IMR-90 (cell line): ENCODE measurements around the gene ACSL4. TPM values are rescaled to one million over a fixed set of nuclear protein-coding genes. Genes with fewer than 3 reads are reported as not detected.

Source experiments
- ATAC-seq: fragments of 200-7000 bp; cut with Tn5 transposase; 2 replicates; pipeline ENCODE4 v1.9.1; 2020; ENCODE audit warnings: low read depth, mild to moderate bottlenecking, moderate library complexity
- BruUV-seq: library from RNA; stranded (reverse); fragments of 400-500 nt; replicated peaks from 2 replicates; lab custom pipeline; 2021; lab: Mats Ljungman, UMichigan
- CTCF ChIA-PET: fragments of 300-600 bp; formaldehyde crosslinking; extraction: SDS; loops from one replicate; lab custom pipeline; 2021; ENCODE audit warnings: antibody characterized with exemption; lab: Yijun Ruan, JAX
- POLR2A ChIA-PET: fragments of 300-600 bp; sonication (Branson Sonifier 250); formaldehyde crosslinking; loops from one replicate; lab custom pipeline; 2022; ENCODE audit warnings: antibody characterized with exemption; ENCODE audit not compliant: unreplicated experiment; lab: Charles Lee
- DNase-seq: peaks from one replicate; pipeline ENCODE4 v3.0.0; 2013
- H2AFZ ChIP-seq: replicated peaks from 2 replicates; pipeline ENCODE3; 2013; ENCODE audit warnings: low read length, mild to moderate bottlenecking; ENCODE audit not compliant: poor library complexity
- H2AK5ac ChIP-seq: 2 replicates; pipeline ENCODE4 v1.6.1; 2013; ENCODE audit warnings: low read depth, low read length, inconsistent platforms
- H2AK9ac ChIP-seq: replicated peaks from 2 replicates; pipeline ENCODE3; 2013; ENCODE audit warnings: mild to moderate bottlenecking, low read depth, low read length, moderate library complexity; ENCODE audit not compliant: poor library complexity
- H2BK120ac ChIP-seq: 2 replicates; pipeline ENCODE4 v1.6.1; 2013; ENCODE audit warnings: low read depth, low read length, inconsistent platforms
- H2BK15ac ChIP-seq: 3 replicates; pipeline ENCODE4 v1.6.1; 2013; ENCODE audit warnings: low read depth, low read length, inconsistent platforms
- H2BK20ac ChIP-seq: 2 replicates; pipeline ENCODE4 v1.6.1; 2013; ENCODE audit warnings: low read depth, mild to moderate bottlenecking, inconsistent platforms, low read length, moderate library complexity
- H2BK5ac ChIP-seq: 2 replicates; pipeline ENCODE4 v1.6.1; 2013; ENCODE audit warnings: mild to moderate bottlenecking, low read depth, low read length, inconsistent platforms; ENCODE audit not compliant: poor library complexity, severe bottlenecking
- H3K14ac ChIP-seq: replicated peaks from 2 replicates; pipeline ENCODE4 v1.6.1; 2013; ENCODE audit warnings: low read depth, low read length, inconsistent platforms
- H3K18ac ChIP-seq: 2 replicates; pipeline ENCODE4 v1.6.1; 2013; ENCODE audit warnings: low read depth, low read length, control low read depth
- H3K23ac ChIP-seq: 2 replicates; pipeline ENCODE4 v1.6.1; 2013; ENCODE audit warnings: low read depth, low read length, inconsistent platforms
- H3K27ac ChIP-seq: 2 replicates; pipeline ENCODE4 v1.5.1; 2013; ENCODE audit warnings: mild to moderate bottlenecking, control low read depth, low read length; ENCODE audit not compliant: insufficient read depth
- H3K27me3 ChIP-seq: 2 replicates; pipeline ENCODE4 v1.6.1; 2013; ENCODE audit warnings: low read length; ENCODE audit not compliant: control insufficient read depth, insufficient read depth
- H3K36me3 ChIP-seq: 2 replicates; pipeline ENCODE4 v1.6.1; 2013; ENCODE audit warnings: low read length, mixed read lengths; ENCODE audit not compliant: control insufficient read depth, insufficient read depth
- H3K4ac ChIP-seq: 2 replicates; pipeline ENCODE4 v1.6.1; 2013; ENCODE audit warnings: low read depth, low read length, inconsistent platforms
- H3K4me1 ChIP-seq: 2 replicates; pipeline ENCODE4 v1.6.1; 2013; ENCODE audit warnings: low read length, mixed read lengths; ENCODE audit not compliant: control insufficient read depth, insufficient read depth
- H3K4me2 ChIP-seq: 2 replicates; pipeline ENCODE4 v1.6.1; 2013; ENCODE audit warnings: low read depth, mild to moderate bottlenecking, control low read depth, low read length, moderate library complexity
- H3K4me3 ChIP-seq: 2 replicates; pipeline ENCODE4 v1.5.1; 2013; ENCODE audit warnings: low read depth, mild to moderate bottlenecking, control low read depth, low read length, moderate library complexity; ENCODE audit not compliant: insufficient read depth
- H3K56ac ChIP-seq: 2 replicates; pipeline ENCODE4 v1.6.1; 2013; ENCODE audit warnings: low read length, inconsistent platforms; ENCODE audit not compliant: insufficient read depth; ENCODE audit errors: extremely low read depth
- H3K79me1 ChIP-seq, 2 experiments: 2 replicates each; pipeline ENCODE4 v1.6.1; 2013; ENCODE audit warnings: low read length in 2 of 2, inconsistent platforms in 1 of 2, low read depth in 1 of 2
- H3K9ac ChIP-seq: 2 replicates; pipeline ENCODE4 v1.6.1; 2013; ENCODE audit warnings: low read depth, low read length, control low read depth
- H3K9me1 ChIP-seq: 2 replicates; pipeline ENCODE4 v1.6.1; 2013; ENCODE audit warnings: low read length, inconsistent platforms; ENCODE audit not compliant: insufficient read depth
- H3K9me3 ChIP-seq: 2 replicates; pipeline ENCODE4 v1.6.1; 2013; ENCODE audit warnings: low read length; ENCODE audit not compliant: control insufficient read depth, insufficient read depth
- H4K20me1 ChIP-seq: 2 replicates; pipeline ENCODE4 v1.6.1; 2013; ENCODE audit warnings: low read length, inconsistent platforms; ENCODE audit not compliant: insufficient read depth
- H4K5ac ChIP-seq: 2 replicates; pipeline ENCODE4 v1.6.1; 2013; ENCODE audit warnings: mild to moderate bottlenecking, low read depth, low read length, control low read depth
- H4K8ac ChIP-seq, 2 experiments: 2 replicates each; pipeline ENCODE4 v1.6.1; 2013; ENCODE audit warnings: low read depth in 2 of 2, low read length in 2 of 2, control low read depth in 1 of 2, inconsistent platforms in 1 of 2
- H4K91ac ChIP-seq: 2 replicates; pipeline ENCODE4 v1.6.1; 2013; ENCODE audit warnings: low read depth, low read length, inconsistent platforms; ENCODE audit not compliant: insufficient read depth
- CEBPB ChIP-seq: IDR thresholded peaks from 2 replicates; pipeline ENCODE4 v1.6.1; 2012; ENCODE audit warnings: low read depth, low read length, improper control_type of control experiment
- SMC3 ChIP-seq: fragments of 150-350 bp; IDR thresholded peaks from 2 replicates; pipeline ENCODE4 v1.6.1; 2016; ENCODE audit warnings: low read depth, mild to moderate bottlenecking, antibody characterized with exemption, low read length, moderate library complexity
- WGBS, 2 experiments: methylation state at CpG; one replicate each; pipeline versions ENCODE4 v1.1.5 to v1.1.7; 2013; ENCODE audit warnings: missing lambda C conversion rate in 2 of 2; ENCODE audit not compliant: insufficient read length in 1 of 2; ENCODE audit errors: extremely low coverage in 2 of 2; 5-methylcytosine and 5-hydroxymethylcytosine counted together
- dilution Hi-C: fragments of 300-500 bp; cut with HindIII; formaldehyde crosslinking; loops from one replicate; pipeline ENCODE4 v1.14.3; 2018; ENCODE audit warnings: low sequenced_read_pairs; ENCODE audit not compliant: unreplicated experiment
- in situ Hi-C: fragments of 300-500 bp; cut with MboI; formaldehyde crosslinking; loops from 3 replicates; pipeline ENCODE4 v1.14.3; 2019; ENCODE audit warnings: low sequenced_read_pairs, inconsistent platforms, mixed read lengths
- intact Hi-C: fragments of 100-400 bp; cut with micrococcal nuclease; formaldehyde crosslinking; loops from 2 replicates; pipeline ENCODE4 v1.10.0; 2022
- polyA plus RNA-seq, 3 experiments: library from polyadenylated mRNA; depleted of rRNA; stranded (reverse); fragments of >200 nt; gene quantifications; 2 replicates each; pipeline ENCODE4 v1.2.3, GENCODE V29; 2012; ENCODE audit warnings: low replicate concordance in 1 of 3
- total RNA-seq: library from RNA; depleted of rRNA; stranded (reverse); fragments of >200 nt; gene quantifications from 2 replicates; pipeline ENCODE4 v1.2.3, GENCODE V29; 2012

ACSL4 gene
- total and polyA plus RNA-seq, 2 of the 4 experiments (the other 2 are of a cell fraction) = 29.6 to 59.7 TPM

DNA sequence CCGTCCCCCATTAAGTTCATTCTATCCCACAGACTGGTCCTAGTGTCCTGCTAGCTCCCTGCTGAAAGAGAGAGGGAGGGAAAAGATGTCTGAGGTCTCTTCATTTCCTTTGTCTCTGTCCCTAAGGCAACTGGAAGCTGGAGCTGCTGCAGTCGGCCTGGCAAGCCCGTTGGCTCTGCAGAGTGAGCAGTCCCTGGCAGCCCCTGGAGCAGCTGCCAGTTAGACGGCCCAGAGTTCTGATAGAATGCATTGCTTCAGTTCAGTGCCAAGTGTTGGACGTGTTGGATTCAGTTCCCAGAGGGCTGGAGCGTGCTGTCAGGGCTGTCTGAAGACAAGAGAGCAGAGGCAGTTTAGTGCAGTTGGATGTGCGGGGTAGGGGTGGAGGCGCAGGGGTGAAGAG, 109.1 kb downstream of the ACSL4 start:
- Histone ChIP-seq H3K79me1 (no peaks in the 10 kb centered on the region), H3K9ac (no peak overlapping the region), H2BK5ac (no peak overlapping the region), H2AK9ac (no peak overlapping the region), H2BK15ac (no peak overlapping the region), H2AFZ (no peak overlapping the region), H4K5ac (no peak overlapping the region), H3K9me1 (no peaks in the 10 kb centered on the region), H3K14ac (no peak overlapping the region), H3K23ac (no peak overlapping the region), H4K8ac (no peak overlapping the region), H4K20me1 (no peaks in the 10 kb centered on the region), H2AK5ac (no peak overlapping the region), H3K4me1 (no peaks in the 10 kb centered on the region), H3K56ac (no peak overlapping the region), H3K4ac (no peak overlapping the region), H3K4me3 (no peak overlapping the region), H2BK20ac (no peak overlapping the region), H3K36me3 (no peaks in the 10 kb centered on the region), H4K91ac (no peak overlapping the region), H2BK120ac (no peak overlapping the region), H3K18ac (no peak overlapping the region), H3K9me3 (no peaks in the 10 kb centered on the region), H3K27me3 (no peaks in the 10 kb centered on the region; the same call in none of the 2 replicates), H3K27ac (no peak overlapping the region), H3K4me2 (no peak overlapping the region)
- ATAC-seq (no peak), DNase-seq (no peak)
- TF ChIP-seq CEBPB = no peak
- no peak for TF ChIP-seq SMC3
- intact Hi-C loops = no loop called here
- in situ Hi-C loops = no loop called here
- WGBS, 2 experiments = 72% methylated on average over 7 of the region's 8 CpGs; no CpG with 5 or more reads in 1 of the 2 experiments
- dilution Hi-C loops = no loop called here
- ChIA-PET POLR2A (no interaction called here), CTCF (no interaction called here)
- BruUV-seq = no TSS peak
